K562 (cell line): ENCODE measurements around the gene DSTYK. TPM values are rescaled to one million over a fixed set of nuclear protein-coding genes. Genes with fewer than 3 reads are reported as not detected.

Source experiments
- ETS2 ChIP-seq: IDR thresholded peaks from 2 replicates; pipeline ENCODE4 v1.6.1; 2016; ENCODE audit warnings: borderline replicate concordance, missing genetic modification characterization, mild to moderate bottlenecking, moderate library complexity, missing compliant biosample characterization; ENCODE audit not compliant: poor library complexity, severe bottlenecking
- GATA2 ChIP-seq: sonication (generic); formaldehyde crosslinking; IDR thresholded peaks from 2 replicates; pipeline ENCODE4 v1.4.0; 2020; ENCODE audit warnings: mild to moderate bottlenecking, missing genetic modification reagents
- HDAC8 ChIP-seq: fragments of 450-650 bp; IDR thresholded peaks from 2 replicates; pipeline ENCODE4 v1.6.1; 2016; ENCODE audit warnings: mild to moderate bottlenecking, missing genetic modification characterization, moderate library complexity, missing compliant biosample characterization
- HNRNPK ChIP-seq: fragments of 200-400 bp; formaldehyde crosslinking; IDR thresholded peaks from one replicate; pipeline ENCODE4 v1.6.1; 2018; ENCODE audit warnings: mild to moderate bottlenecking, low read depth, low read length; ENCODE audit not compliant: poor library complexity, severe bottlenecking
- KAT8 ChIP-seq: fragments of 450-650 bp; IDR thresholded peaks from 2 replicates; pipeline ENCODE4 v1.6.1; 2016; ENCODE audit warnings: low read depth, mild to moderate bottlenecking
- MCM5 ChIP-seq: fragments of 450-650 bp; IDR thresholded peaks from 2 replicates; pipeline ENCODE4 v1.6.1; 2016; ENCODE audit warnings: low read depth
- MEIS2 ChIP-seq: fragments of 450-650 bp; IDR thresholded peaks from 2 replicates; pipeline ENCODE4 v1.6.1; 2014; ENCODE audit warnings: mild to moderate bottlenecking; ENCODE audit not compliant: partially characterized antibody
- NCOA1 ChIP-seq: fragments of 450-650 bp; IDR thresholded peaks from 2 replicates; pipeline ENCODE4 v1.6.1; 2016; ENCODE audit warnings: low read depth
- NFE2L1 ChIP-seq: fragments of 450-650 bp; IDR thresholded peaks from 2 replicates; pipeline ENCODE4 v1.6.1; 2016; ENCODE audit warnings: missing genetic modification characterization, low read depth, mild to moderate bottlenecking, missing compliant biosample characterization, moderate library complexity, borderline replicate concordance
- RBFOX2 ChIP-seq: fragments of 200-400 bp; formaldehyde crosslinking; IDR thresholded peaks from 2 replicates; pipeline ENCODE4 v1.6.1; 2017; ENCODE audit warnings: low read depth, mild to moderate bottlenecking, low read length, moderate library complexity
- SAFB ChIP-seq: fragments of 200-400 bp; formaldehyde crosslinking; IDR thresholded peaks from 2 replicates; pipeline ENCODE4 v1.6.1; 2017; ENCODE audit warnings: low read depth, low read length, borderline replicate concordance
- SIN3A ChIP-seq, 2 experiments: fragments of 150-350 bp in 1 of 2; IDR thresholded peaks; 2 replicates each; pipeline ENCODE4 v1.6.1; 2011 to 2016; ENCODE audit warnings: borderline replicate concordance in 2 of 2, low read depth in 2 of 2, low read length in 2 of 2, mild to moderate bottlenecking in 2 of 2, moderate library complexity in 2 of 2; ENCODE audit not compliant: control insufficient read depth in 1 of 2
- SMARCA5 ChIP-seq: fragments of 450-650 bp; IDR thresholded peaks from 2 replicates; pipeline ENCODE4 v1.6.1; 2016
- SRF ChIP-seq, 2 experiments: fragments of 250-450, 450-650 bp in 1 of 2; sonication (Bioruptor Pico) in 1 of 2; sonication (generic) in 1 of 2; formaldehyde crosslinking; IDR thresholded peaks; 2 replicates each; pipeline versions ENCODE4 v1.5.0 to v1.5.1; 2020 to 2022; ENCODE audit warnings: mild to moderate bottlenecking in 1 of 2, missing genetic modification reagents in 1 of 2
- TAF7 ChIP-seq: fragments of 450-650 bp; IDR thresholded peaks from 2 replicates; pipeline ENCODE4 v1.6.1; 2016; ENCODE audit warnings: missing genetic modification characterization, missing compliant biosample characterization
- THRAP3 ChIP-seq: fragments of 450-650 bp; IDR thresholded peaks from 2 replicates; pipeline ENCODE4 v1.6.1; 2016; ENCODE audit warnings: mild to moderate bottlenecking, inconsistent platforms, borderline replicate concordance
- TSC22D4 ChIP-seq: fragments of 450-650 bp; IDR thresholded peaks from 2 replicates; pipeline ENCODE4 v1.6.1; 2016; ENCODE audit warnings: missing genetic modification characterization, missing biosample characterization, control low read depth
- ZNF124 ChIP-seq: sonication (generic); formaldehyde crosslinking; IDR thresholded peaks from 2 replicates; pipeline ENCODE4 v1.8.1; 2022; ENCODE audit warnings: missing genetic modification reagents
- ZNF274 ChIP-seq: IDR thresholded peaks from 2 replicates; pipeline ENCODE4 v1.6.1; 2011; ENCODE audit warnings: low read depth, mild to moderate bottlenecking, low read length, moderate library complexity, borderline replicate concordance
- ZNF561 ChIP-seq: fragments of 450-650 bp; formaldehyde crosslinking; conservative IDR thresholded peaks from 2 replicates; pipeline ENCODE4 v1.4.0; 2020; ENCODE audit warnings: mild to moderate bottlenecking, moderate library complexity
- ZNF695 ChIP-seq: fragments of 450-650 bp; formaldehyde crosslinking; IDR thresholded peaks from 2 replicates; pipeline ENCODE4 v1.4.0; 2020; ENCODE audit warnings: mild to moderate bottlenecking, moderate library complexity
- ZNF76 ChIP-seq: fragments of 250-450 bp; sonication (Bioruptor Pico); IDR thresholded peaks from 2 replicates; pipeline ENCODE4 v1.4.0; 2020; ENCODE audit warnings: mild to moderate bottlenecking, moderate library complexity, borderline replicate concordance
- ZNF830 ChIP-seq: fragments of 250-450 bp; sonication (Bioruptor Pico); IDR thresholded peaks from 2 replicates; pipeline ENCODE4 v1.5.0; 2021; ENCODE audit warnings: mild to moderate bottlenecking
- polyA plus RNA-seq, 8 experiments: library from polyadenylated mRNA; depleted of rRNA in 4 of 8; stranded (reverse) in 5 of 8; unstranded in 3 of 8; fragments of >200 nt; fragmentation: Nextera tagmentation in 2 of 8; fragmentation: Illumina TruSeq in 1 of 8; extraction: Ambion mirVana in 2 of 8; extraction: Trizol in 1 of 8; gene quantifications; 2 replicates each; pipeline versions ENCODE4 v1.2.1 to v1.2.3, GENCODE V29; 2011 to 2014; ENCODE audit warnings: inconsistent platforms in 1 of 8, missing spikeins in 1 of 8
- total RNA-seq, 7 experiments: library from RNA; depleted of rRNA in 6 of 7; stranded (reverse); fragments of >200 nt in 6 of 7; fragmentation: Illumina TruSeq in 2 of 7; extraction: Trizol in 2 of 7; gene quantifications; 2 replicates each; pipeline versions ENCODE4 v1.2.1 to v1.2.3, GENCODE V29; 2011 to 2021; ENCODE audit warnings: low replicate concordance in 1 of 7
- TF ChIP-seq, protein P1 (sequence below): fragments of 250-450 bp; sonication (Bioruptor Pico); IDR thresholded peaks from 2 replicates; pipeline ENCODE4 v1.4.0; 2020; ENCODE audit warnings: mild to moderate bottlenecking
- TF ChIP-seq, protein P2 (sequence below): fragments of 450-650 bp; formaldehyde crosslinking; IDR thresholded peaks from 2 replicates; pipeline ENCODE4 v1.4.0; 2022; ENCODE audit warnings: missing genetic modification characterization
- TF ChIP-seq, protein P3 (sequence below): fragments of 250-450 bp; sonication (Bioruptor Pico); IDR thresholded peaks from 2 replicates; pipeline ENCODE4 v1.5.0; 2021

The DSTYK gene
- total and polyA plus RNA-seq, 9 of the 15 experiments (the other 6 are each of a cell fraction or from before 2014, with no cell fraction given) = 4.2 to 7.1 (median 6.2) TPM

DNA sequence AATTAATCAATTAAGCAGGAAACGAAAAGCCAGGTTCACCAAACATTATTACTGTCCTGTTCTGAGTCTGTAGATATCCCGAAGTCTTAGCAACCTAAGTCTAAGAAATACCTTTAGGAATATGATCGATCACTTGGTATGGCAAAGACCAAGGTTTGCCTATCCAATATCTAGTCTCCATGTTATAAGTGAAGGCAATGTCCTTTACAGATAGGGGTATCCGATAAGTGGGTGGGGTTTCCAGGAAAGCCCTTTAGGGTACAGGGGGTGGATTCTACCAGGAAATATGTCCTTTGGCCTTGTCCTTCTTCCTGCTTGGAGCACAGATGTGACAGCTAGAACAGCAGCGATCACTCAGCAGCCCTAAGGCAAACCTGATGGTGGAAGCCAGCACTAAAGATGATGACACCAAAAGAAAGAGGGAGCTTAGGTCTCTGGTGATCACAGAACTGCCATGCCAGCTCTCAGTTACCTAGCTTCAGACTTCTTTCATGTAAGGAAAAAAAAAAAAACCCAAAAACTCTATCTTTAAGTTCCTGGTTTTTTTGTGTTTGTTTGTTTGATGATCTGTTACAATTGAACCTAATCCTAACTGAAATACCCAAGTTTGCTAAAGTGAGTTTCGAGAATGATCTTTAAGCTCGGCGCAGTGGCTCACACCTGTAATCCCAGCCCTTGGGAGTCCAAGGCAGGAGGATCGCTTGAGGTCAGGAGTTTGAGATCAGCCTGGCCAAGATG lies 40.8 kb downstream of the DSTYK start (continued):
- no peak for TF ChIP-seq SMARCA5
- TF ChIP-seq NFE2L1 (tag) = no peak
- TF ChIP-seq THRAP3 = no peak
- TF ChIP-seq TAF7 (tag) = no peak
- TF ChIP-seq RBFOX2 = no peak
- no peak; the same call in 1 of the 2 replicates for TF ChIP-seq HDAC8
- TF ChIP-seq KAT8 = no peak
- no peak for TF ChIP-seq NCOA1
- 0 out of 2 replicates have a peak, but pooled peaks have one; percentile 27 for TF ChIP-seq ZNF76 (CRISPR knock-in tag)
- TF ChIP-seq HNRNPK = no peak
- TF ChIP-seq ZNF124 (CRISPR knock-in tag) = no peak
- no peak for TF ChIP-seq ZNF274
- TF ChIP-seq TSC22D4 (tag) = no peak
- no peak for TF ChIP-seq ZNF695 (CRISPR knock-in tag)
- no peak for TF ChIP-seq ETS2
- TF ChIP-seq GATA2 (CRISPR knock-in tag) = no peak
- TF ChIP-seq, protein P1, sequence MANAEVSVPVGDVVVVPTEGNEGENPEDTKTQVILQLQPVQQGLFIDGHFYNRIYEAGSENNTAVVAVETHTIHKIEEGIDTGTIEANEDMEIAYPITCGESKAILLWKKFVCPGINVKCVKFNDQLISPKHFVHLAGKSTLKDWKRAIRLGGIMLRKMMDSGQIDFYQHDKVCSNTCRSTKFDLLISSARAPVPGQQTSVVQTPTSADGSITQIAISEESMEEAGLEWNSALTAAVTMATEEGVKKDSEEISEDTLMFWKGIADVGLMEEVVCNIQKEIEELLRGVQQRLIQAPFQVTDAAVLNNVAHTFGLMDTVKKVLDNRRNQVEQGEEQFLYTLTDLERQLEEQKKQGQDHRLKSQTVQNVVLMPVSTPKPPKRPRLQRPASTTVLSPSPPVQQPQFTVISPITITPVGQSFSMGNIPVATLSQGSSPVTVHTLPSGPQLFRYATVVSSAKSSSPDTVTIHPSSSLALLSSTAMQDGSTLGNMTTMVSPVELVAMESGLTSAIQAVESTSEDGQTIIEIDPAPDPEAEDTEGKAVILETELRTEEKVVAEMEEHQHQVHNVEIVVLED (CRISPR knock-in tag) = no peak
- no peak for TF ChIP-seq ZNF561
- TF ChIP-seq MEIS2 = peak; percentile 97
- no peak for TF ChIP-seq SRF (CRISPR knock-in tag; IDR thresholded peaks at IDR 0.05)
- no peak for TF ChIP-seq MCM5
- no peak for TF ChIP-seq SIN3A (IDR thresholded peaks at IDR 0.05; ENCODE audit: borderline replicate concordance in 2 of 2, control insufficient read depth in 1 of 2, low read depth in 2 of 2, low read length in 2 of 2)
- TF ChIP-seq, protein P2, sequence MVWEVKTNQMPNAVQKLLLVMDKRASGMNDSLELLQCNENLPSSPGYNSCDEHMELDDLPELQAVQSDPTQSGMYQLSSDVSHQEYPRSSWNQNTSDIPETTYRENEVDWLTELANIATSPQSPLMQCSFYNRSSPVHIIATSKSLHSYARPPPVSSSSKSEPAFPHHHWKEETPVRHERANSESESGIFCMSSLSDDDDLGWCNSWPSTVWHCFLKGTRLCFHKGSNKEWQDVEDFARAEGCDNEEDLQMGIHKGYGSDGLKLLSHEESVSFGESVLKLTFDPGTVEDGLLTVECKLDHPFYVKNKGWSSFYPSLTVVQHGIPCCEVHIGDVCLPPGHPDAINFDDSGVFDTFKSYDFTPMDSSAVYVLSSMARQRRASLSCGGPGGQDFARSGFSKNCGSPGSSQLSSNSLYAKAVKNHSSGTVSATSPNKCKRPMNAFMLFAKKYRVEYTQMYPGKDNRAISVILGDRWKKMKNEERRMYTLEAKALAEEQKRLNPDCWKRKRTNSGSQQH = no peak
- no peak for TF ChIP-seq ZNF830 (CRISPR knock-in tag)
- TF ChIP-seq, protein P3, sequence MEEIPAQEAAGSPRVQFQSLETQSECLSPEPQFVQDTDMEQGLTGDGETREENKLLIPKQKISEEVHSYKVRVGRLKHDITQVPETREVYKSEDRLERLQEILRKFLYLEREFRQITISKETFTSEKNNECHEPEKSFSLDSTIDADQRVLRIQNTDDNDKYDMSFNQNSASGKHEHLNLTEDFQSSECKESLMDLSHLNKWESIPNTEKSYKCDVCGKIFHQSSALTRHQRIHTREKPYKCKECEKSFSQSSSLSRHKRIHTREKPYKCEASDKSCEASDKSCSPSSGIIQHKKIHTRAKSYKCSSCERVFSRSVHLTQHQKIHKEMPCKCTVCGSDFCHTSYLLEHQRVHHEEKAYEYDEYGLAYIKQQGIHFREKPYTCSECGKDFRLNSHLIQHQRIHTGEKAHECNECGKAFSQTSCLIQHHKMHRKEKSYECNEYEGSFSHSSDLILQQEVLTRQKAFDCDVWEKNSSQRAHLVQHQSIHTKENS = no peak
- TF ChIP-seq SAFB = no peak
